SK-N-SH (cell line): Measurements from ENCODE around the gene ENTHD1. TPM values are rescaled to one million over a fixed set of nuclear protein-coding genes. Genes with fewer than 3 reads are reported as not detected.

Experiments
- CTCF ChIA-PET: fragments of 300-600, 350-600 bp; formaldehyde crosslinking; extraction: SDS; loops from one replicate; lab custom pipeline; 2021; lab: Yijun Ruan, JAX
- POLR2A ChIA-PET: fragments of 350-600 bp; sonication (Branson Sonifier 250); formaldehyde crosslinking; extraction: SDS; loops from one replicate; lab custom pipeline; 2020; ENCODE audit warnings: antibody characterized with exemption, inconsistent platforms; lab: Yijun Ruan, JAX
- DNase-seq: peaks from one replicate; pipeline ENCODE4 v3.0.0; 2012
- H2AFZ ChIP-seq: fragments of 200-600 bp; sonication (generic); 2 replicates; pipeline ENCODE4 v1.8.1; 2016; ENCODE audit warnings: antibody characterized with exemption, mild to moderate bottlenecking, low read depth
- H3F3A ChIP-seq: fragments of 200-600 bp; sonication (generic); replicated peaks from 2 replicates; pipeline ENCODE3; 2016; ENCODE audit warnings: antibody characterized with exemption, mild to moderate bottlenecking; ENCODE audit not compliant: insufficient read depth
- H3K27ac ChIP-seq, 2 experiments: fragments of 200-500 bp in 1 of 2; fragments of 200-600 bp in 1 of 2; sonication (Bioruptor generic) in 1 of 2; sonication (generic), shearing (Covaris generic) in 1 of 2; 2 replicates each; pipeline versions ENCODE4 v1.5.1 to v1.6.1; 2014 to 2016; ENCODE audit warnings: low read depth in 2 of 2, inconsistent platforms in 1 of 2, low read length in 1 of 2, mild to moderate bottlenecking in 1 of 2, mixed read lengths in 1 of 2
- H3K27me3 ChIP-seq: fragments of 200-600 bp; sonication (generic), shearing (Covaris generic); 2 replicates; pipeline ENCODE4 v1.6.1; 2016; ENCODE audit warnings: mixed run types; ENCODE audit not compliant: insufficient read depth
- H3K36me3 ChIP-seq, 2 experiments: fragments of 200-500 bp in 1 of 2; fragments of 200-600 bp in 1 of 2; sonication (Bioruptor generic) in 1 of 2; sonication (generic) in 1 of 2; replicated peaks in 1 of 2; 2 replicates each; pipeline versions ENCODE3 to v1.5.1; 2014 to 2016; ENCODE audit warnings: low read length in 1 of 2, mild to moderate bottlenecking in 1 of 2; ENCODE audit not compliant: insufficient read depth in 2 of 2, control insufficient read depth in 1 of 2
- H3K4me1 ChIP-seq, 2 experiments: fragments of 200-500 bp in 1 of 2; fragments of 200-600 bp in 1 of 2; sonication (Bioruptor generic) in 1 of 2; sonication (generic), shearing (Covaris generic) in 1 of 2; 2 replicates each; pipeline versions ENCODE4 v1.5.1 to v1.6.1; 2014 to 2016; ENCODE audit warnings: low read depth in 1 of 2, low read length in 1 of 2, mixed run types in 1 of 2; ENCODE audit not compliant: insufficient read depth in 2 of 2, control insufficient read depth in 1 of 2
- H3K4me2 ChIP-seq: fragments of 200-600 bp; sonication (generic), shearing (Covaris generic); 2 replicates; pipeline ENCODE4 v1.6.1; 2017; ENCODE audit warnings: mixed run types
- H3K4me3 ChIP-seq, 2 experiments: fragments of 200-500 bp in 1 of 2; fragments of 200-600 bp in 1 of 2; sonication (Bioruptor generic) in 1 of 2; sonication (generic), shearing (Covaris generic) in 1 of 2; 2 replicates each; pipeline versions ENCODE4 v1.5.1 to v1.8.1; 2014 to 2016; ENCODE audit warnings: low read depth in 2 of 2, inconsistent platforms in 1 of 2, low read length in 1 of 2, mild to moderate bottlenecking in 1 of 2, mixed read lengths in 1 of 2, moderate library complexity in 1 of 2
- H3K79me2 ChIP-seq: fragments of 200-600 bp; sonication (generic); 2 replicates; pipeline ENCODE4 v1.8.1; 2017; ENCODE audit warnings: mild to moderate bottlenecking; ENCODE audit not compliant: insufficient read depth
- H3K9ac ChIP-seq: fragments of 200-600 bp; sonication (generic); 2 replicates; pipeline ENCODE4 v1.6.1; 2017; ENCODE audit warnings: mixed run types
- H3K9me2 ChIP-seq: fragments of 200-600 bp; sonication (generic); 2 replicates; pipeline ENCODE4 v1.6.1; 2017; ENCODE audit warnings: mixed run types
- H3K9me3 ChIP-seq: fragments of 200-600 bp; sonication (generic); 2 replicates; pipeline ENCODE4 v1.6.1; 2017; ENCODE audit warnings: mixed run types, mild to moderate bottlenecking, moderate library complexity
- H4K20me1 ChIP-seq: fragments of 200-600 bp; sonication (generic); 2 replicates; pipeline ENCODE4 v1.6.1; 2017; ENCODE audit warnings: mild to moderate bottlenecking, mixed run types; ENCODE audit not compliant: insufficient read depth
- CHD2 ChIP-seq: fragments of 150-350 bp; IDR thresholded peaks from 2 replicates; pipeline ENCODE4 v1.6.1; 2018; ENCODE audit warnings: low read length; ENCODE audit not compliant: partially characterized antibody
- ELF1 ChIP-seq: IDR thresholded peaks from 2 replicates; pipeline ENCODE4 v1.4.0; 2012
- FOSL2 ChIP-seq: IDR thresholded peaks from 2 replicates; pipeline ENCODE4 v1.4.0; 2012; ENCODE audit warnings: low read depth, mild to moderate bottlenecking, moderate library complexity, borderline replicate concordance
- FOXJ3 ChIP-seq: sonication (generic); formaldehyde crosslinking; IDR thresholded peaks from 2 replicates; pipeline ENCODE4 v1.5.1; 2020; ENCODE audit warnings: mild to moderate bottlenecking, missing genetic modification reagents
- FOXM1 ChIP-seq: IDR thresholded peaks from 2 replicates; pipeline ENCODE4 v1.4.0; 2012; ENCODE audit warnings: low read depth, mild to moderate bottlenecking
- GATA2 ChIP-seq: sonication (generic); formaldehyde crosslinking; IDR thresholded peaks from 2 replicates; pipeline ENCODE4 v1.5.0; 2020; ENCODE audit warnings: mild to moderate bottlenecking, missing genetic modification reagents
- JUND ChIP-seq: IDR thresholded peaks from 2 replicates; pipeline ENCODE4 v1.4.0; 2012
- MAX ChIP-seq: IDR thresholded peaks from 2 replicates; pipeline ENCODE4 v1.4.0; 2012; ENCODE audit warnings: low read depth
- MEF2A ChIP-seq: IDR thresholded peaks from 2 replicates; pipeline ENCODE4 v1.4.0; 2012; ENCODE audit warnings: low read depth, borderline replicate concordance
- NRF1 ChIP-seq: IDR thresholded peaks from 2 replicates; pipeline ENCODE4 v1.6.1; 2012; ENCODE audit warnings: low read depth, mild to moderate bottlenecking, low read length
- RFX5 ChIP-seq: IDR thresholded peaks from 2 replicates; pipeline ENCODE4 v1.6.1; 2012; ENCODE audit warnings: mild to moderate bottlenecking, improper control_type of control experiment, low read length
- SIN3A ChIP-seq: IDR thresholded peaks from 2 replicates; pipeline ENCODE4 v1.6.1; 2012; ENCODE audit warnings: low read depth, mild to moderate bottlenecking, low read length, moderate library complexity, borderline replicate concordance
- TCF12 ChIP-seq: IDR thresholded peaks from 2 replicates; pipeline ENCODE4 v1.4.0; 2012
- USF2 ChIP-seq: fragments of 150-350 bp; IDR thresholded peaks from 2 replicates; pipeline ENCODE4 v1.6.1; 2017; ENCODE audit warnings: antibody characterized with exemption, low read length, low read depth, borderline replicate concordance
- YY1 ChIP-seq: IDR thresholded peaks from 2 replicates; pipeline ENCODE4 v1.4.0; 2012; ENCODE audit warnings: low read depth, mild to moderate bottlenecking
- WGBS: methylation state at CpG from one replicate; pipeline ENCODE4 v1.1.6; 2017; ENCODE audit warnings: low lambda C conversion rate; 5-methylcytosine and 5-hydroxymethylcytosine counted together
- polyA plus RNA-seq, 3 experiments: library from polyadenylated mRNA; depleted of rRNA; stranded (reverse); fragments of >200 nt; gene quantifications; 2 replicates each; pipeline ENCODE4 v1.2.3, GENCODE V29; 2012
- TF ChIP-seq, protein P1 (sequence below): IDR thresholded peaks from 2 replicates; pipeline ENCODE4; 2012
- TF ChIP-seq, protein P2 (sequence below): fragments of 200-600 bp; sonication (generic); IDR thresholded peaks from 2 replicates; pipeline ENCODE4 v1.6.1; 2017; ENCODE audit warnings: antibody characterized with exemption, mild to moderate bottlenecking, moderate library complexity

The ENTHD1 gene
- polyA plus RNA-seq, 1 of the 3 experiments (the other 2 are of a cell fraction), result not detected

GRCh38 chr22:39820256-39820655 is 73.3 kb downstream of the ENTHD1 start:
- Histone ChIP-seq H3K79me2 (no peaks in the 10 kb centered on the region), H4K20me1 (no peaks in the 10 kb centered on the region), H3K27ac (peak overlapping the region in 1 of 2 experiments; percentile 88; a peak in 2 of 4 replicates), H3K27me3 (no peaks in the 10 kb centered on the region), H3K4me2 (no peak overlapping the region; the same call in 1 of the 2 replicates), H3K4me1 (peaks cover 0 to 11% of the 10 kb centered on the region in 2 experiments; a peak in 1 of 4 replicates), H3K9me2 (no peaks in the 10 kb centered on the region), H3K36me3 (no peaks in the 10 kb centered on the region), H2AFZ (0 out of 2 replicates have a peak overlapping the region, but pooled peaks have one; percentile 48), H3F3A (peaks cover 14% of the 10 kb centered on the region)
- POLR2A ChIA-PET, result no interaction called here
- CTCF ChIA-PET, result no interaction called here
- DNase-seq, result no peak
- no peak for TF ChIP-seq ELF1
- no peak for TF ChIP-seq FOXJ3
- TF ChIP-seq JUND, result peak; percentile 73
- TF ChIP-seq, protein P1, sequence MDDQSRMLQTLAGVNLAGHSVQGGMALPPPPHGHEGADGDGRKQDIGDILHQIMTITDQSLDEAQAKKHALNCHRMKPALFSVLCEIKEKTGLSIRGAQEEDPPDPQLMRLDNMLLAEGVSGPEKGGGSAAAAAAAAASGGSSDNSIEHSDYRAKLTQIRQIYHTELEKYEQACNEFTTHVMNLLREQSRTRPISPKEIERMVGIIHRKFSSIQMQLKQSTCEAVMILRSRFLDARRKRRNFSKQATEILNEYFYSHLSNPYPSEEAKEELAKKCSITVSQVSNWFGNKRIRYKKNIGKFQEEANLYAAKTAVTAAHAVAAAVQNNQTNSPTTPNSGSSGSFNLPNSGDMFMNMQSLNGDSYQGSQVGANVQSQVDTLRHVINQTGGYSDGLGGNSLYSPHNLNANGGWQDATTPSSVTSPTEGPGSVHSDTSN, result peak; percentile 20; the same call in 1 of the 2 replicates
- TF ChIP-seq MAX, result no peak
- TF ChIP-seq FOSL2, result peak; percentile 74
- TF ChIP-seq, protein P2, sequence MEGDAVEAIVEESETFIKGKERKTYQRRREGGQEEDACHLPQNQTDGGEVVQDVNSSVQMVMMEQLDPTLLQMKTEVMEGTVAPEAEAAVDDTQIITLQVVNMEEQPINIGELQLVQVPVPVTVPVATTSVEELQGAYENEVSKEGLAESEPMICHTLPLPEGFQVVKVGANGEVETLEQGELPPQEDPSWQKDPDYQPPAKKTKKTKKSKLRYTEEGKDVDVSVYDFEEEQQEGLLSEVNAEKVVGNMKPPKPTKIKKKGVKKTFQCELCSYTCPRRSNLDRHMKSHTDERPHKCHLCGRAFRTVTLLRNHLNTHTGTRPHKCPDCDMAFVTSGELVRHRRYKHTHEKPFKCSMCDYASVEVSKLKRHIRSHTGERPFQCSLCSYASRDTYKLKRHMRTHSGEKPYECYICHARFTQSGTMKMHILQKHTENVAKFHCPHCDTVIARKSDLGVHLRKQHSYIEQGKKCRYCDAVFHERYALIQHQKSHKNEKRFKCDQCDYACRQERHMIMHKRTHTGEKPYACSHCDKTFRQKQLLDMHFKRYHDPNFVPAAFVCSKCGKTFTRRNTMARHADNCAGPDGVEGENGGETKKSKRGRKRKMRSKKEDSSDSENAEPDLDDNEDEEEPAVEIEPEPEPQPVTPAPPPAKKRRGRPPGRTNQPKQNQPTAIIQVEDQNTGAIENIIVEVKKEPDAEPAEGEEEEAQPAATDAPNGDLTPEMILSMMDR, result no peak
- peak; percentile 27; the same call in 1 of the 2 replicates for TF ChIP-seq TCF12
- TF ChIP-seq, all 33 proteins: peak for 4
- Histone ChIP-seq H3K9ac (no peak overlapping the region), H3K9me3 (no peaks in the 10 kb centered on the region), H3K4me3 (no peak overlapping the region)
- WGBS, result 4% methylated on average over 4 of the region's 4 CpGs

DNA sequence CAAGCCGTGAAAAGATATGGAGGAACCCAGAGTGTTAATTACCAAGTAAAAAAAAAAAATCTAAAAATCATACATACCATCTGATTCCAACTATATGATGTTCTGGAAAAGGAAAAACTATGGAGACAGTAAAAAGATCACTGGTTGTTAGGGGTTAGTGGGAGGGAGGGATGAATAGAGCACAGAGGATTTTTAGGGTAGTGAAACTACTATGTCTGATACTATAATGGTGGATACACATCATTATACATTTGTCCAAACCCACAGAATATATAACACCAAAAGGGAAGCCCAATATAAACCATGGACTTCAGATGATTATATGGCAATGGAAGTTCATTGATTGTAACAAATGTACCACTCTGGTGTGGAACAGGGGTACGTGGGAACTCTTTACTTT is 74.1 kb downstream of the ENTHD1 start:
- TF ChIP-seq GATA2, result no peak
- no peak for TF ChIP-seq SIN3A
- TF ChIP-seq NRF1, result no peak
- TF ChIP-seq RFX5, result no peak
- no peak for TF ChIP-seq CHD2
- no peak for TF ChIP-seq MEF2A
- TF ChIP-seq FOXJ3, result no peak
- TF ChIP-seq, protein P2, result no peak
- no peak for TF ChIP-seq JUND
- TF ChIP-seq YY1, result no peak
- TF ChIP-seq USF2, result no peak
- no peak for TF ChIP-seq FOXM1
- WGBS, result 77% methylated on average over 2 of the region's 2 CpGs
- H3K9me3 ChIP-seq, result no peaks in the 10 kb centered on the region
- no peaks in the 10 kb centered on the region for H4K20me1 ChIP-seq
- no peak for DNase-seq
- H3K36me3 ChIP-seq, result no peaks in the 10 kb centered on the region
- peaks cover 14% of the 10 kb centered on the region for H3F3A ChIP-seq
- POLR2A ChIA-PET, result no interaction called here
- H3K4me1 ChIP-seq, result peaks cover 0 to 11% of the 10 kb centered on the region in 2 experiments; a peak in 1 of 4 replicates
- 0 out of 2 replicates have a peak overlapping the region, but pooled peaks have one; percentile 48 for H2AFZ ChIP-seq
- H3K9me2 ChIP-seq, result no peaks in the 10 kb centered on the region
- H3K27ac ChIP-seq, result peak overlapping the region in 1 of 2 experiments; percentile 88; a peak in 2 of 4 replicates
- H3K4me3 ChIP-seq, result no peak overlapping the region
- no peaks in the 10 kb centered on the region for H3K79me2 ChIP-seq
- no peak overlapping the region for H3K4me2 ChIP-seq
- CTCF ChIA-PET, result no interaction called here
- no peak overlapping the region for H3K9ac ChIP-seq
- H3K27me3 ChIP-seq, result no peaks in the 10 kb centered on the region
